ENCODE data around the gene CEP120. TPM values are rescaled to one million over a fixed set of nuclear protein-coding genes. Genes with fewer than 3 reads are reported as not detected.

Gene CEP120
- total RNA-seq, result 7.2 and 9.3 TPM in 2 replicates

DNA sequence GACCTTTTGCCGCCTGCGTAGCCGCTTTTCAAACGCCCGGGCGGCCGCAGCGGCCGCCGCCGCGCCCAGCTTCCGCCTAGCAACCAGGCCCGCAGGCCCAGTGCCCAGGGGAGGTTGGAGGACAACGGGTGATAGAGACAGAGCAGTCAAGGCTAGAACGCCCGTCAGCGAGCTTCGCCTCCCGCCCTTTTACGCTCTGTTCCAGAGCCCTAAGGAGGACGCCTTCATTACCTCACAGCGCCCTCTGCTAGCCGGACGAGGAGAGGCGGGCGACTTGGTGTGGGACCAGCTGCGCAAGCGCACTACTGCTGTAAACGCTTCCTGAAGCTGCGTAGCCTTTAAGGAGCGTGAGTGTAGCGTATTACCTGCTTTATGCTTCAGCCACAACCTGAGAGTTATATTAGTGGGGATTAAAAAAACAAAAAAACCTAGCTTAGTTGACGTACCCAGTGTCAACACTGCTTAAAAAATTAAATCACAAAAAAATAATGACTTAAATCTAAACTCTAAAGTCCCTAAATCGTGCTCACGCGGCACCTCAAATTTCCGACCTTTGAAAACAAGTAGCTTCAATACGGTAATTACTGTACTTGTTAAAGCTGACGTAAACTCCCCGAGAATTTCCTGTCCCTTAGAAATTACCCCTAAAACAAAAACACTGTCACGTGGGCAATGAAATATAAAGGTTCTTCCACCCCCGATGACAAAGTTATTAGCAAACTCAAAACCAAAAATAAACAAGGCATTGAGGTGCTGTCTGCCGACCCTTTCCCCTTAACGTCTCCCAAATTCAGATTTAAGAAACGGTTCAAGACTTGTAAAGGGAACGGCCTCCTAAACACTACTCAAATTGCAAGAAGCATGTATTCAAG lies at the start of gene CEP120:
Gene CEP120, minus strand, starts transcription at position 126 of the 872 bp plus-strand sequence. CDS start 405 bp downstream, outside the sequence.

Other genes starting within 250 kb of the CEP120 start
- 24.6 and 27.2 TPM in 2 replicates for gene CSNK1G3, start 88.8 kb upstream of the CEP120 start, total RNA-seq